Measurements from ENCODE around the gene PKDCC.

GRCh38 chr2:42007551-42007950, 40.3 kb upstream of the PKDCC start:
- no peak for TF ChIP-seq CTCF (IDR thresholded peaks at IDR 0.05)
- TF ChIP-seq POLR2A (IDR thresholded peaks at IDR 0.05): no peak
